ENCODE results near the gene OR14I1. TPM values are rescaled to one million over a fixed set of nuclear protein-coding genes. Genes with fewer than 3 reads are reported as not detected.

Gene OR14I1
- total and polyA plus RNA-seq, 9 of the 15 experiments (the other 6 are each of a cell fraction or from before 2014, with no cell fraction given), result not detected

DNA sequence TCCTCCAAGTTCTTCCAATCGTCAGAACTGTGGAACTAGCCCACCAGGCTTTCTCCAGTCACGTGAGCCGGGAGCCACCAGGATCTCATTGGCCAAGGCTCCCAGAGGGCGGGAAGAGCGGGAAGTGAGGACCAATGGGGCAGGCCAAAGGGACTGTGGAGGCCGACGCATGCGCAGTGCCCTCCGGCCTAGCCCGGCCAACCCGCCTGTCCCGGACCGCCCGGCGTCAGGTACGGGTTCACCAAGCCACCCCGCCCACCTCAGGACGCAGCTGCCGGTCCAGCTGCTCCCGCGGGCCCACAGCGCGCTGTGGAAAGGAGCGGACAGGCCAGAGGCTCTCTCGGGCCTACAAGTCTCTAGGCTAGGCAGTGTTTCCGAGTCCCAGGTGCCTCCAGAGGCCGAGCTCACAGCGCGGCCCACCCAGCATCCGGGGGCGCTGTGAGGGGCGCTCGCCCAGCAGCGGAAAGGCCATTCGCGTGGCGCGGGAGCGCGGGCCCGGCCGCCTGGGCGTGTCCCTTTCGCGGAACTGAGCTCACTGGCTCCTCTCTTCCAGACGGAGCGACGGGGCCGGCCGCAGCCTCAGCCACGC, 10.9 kb downstream of the OR14I1 start (continued):
- TF ChIP-seq, protein P1, sequence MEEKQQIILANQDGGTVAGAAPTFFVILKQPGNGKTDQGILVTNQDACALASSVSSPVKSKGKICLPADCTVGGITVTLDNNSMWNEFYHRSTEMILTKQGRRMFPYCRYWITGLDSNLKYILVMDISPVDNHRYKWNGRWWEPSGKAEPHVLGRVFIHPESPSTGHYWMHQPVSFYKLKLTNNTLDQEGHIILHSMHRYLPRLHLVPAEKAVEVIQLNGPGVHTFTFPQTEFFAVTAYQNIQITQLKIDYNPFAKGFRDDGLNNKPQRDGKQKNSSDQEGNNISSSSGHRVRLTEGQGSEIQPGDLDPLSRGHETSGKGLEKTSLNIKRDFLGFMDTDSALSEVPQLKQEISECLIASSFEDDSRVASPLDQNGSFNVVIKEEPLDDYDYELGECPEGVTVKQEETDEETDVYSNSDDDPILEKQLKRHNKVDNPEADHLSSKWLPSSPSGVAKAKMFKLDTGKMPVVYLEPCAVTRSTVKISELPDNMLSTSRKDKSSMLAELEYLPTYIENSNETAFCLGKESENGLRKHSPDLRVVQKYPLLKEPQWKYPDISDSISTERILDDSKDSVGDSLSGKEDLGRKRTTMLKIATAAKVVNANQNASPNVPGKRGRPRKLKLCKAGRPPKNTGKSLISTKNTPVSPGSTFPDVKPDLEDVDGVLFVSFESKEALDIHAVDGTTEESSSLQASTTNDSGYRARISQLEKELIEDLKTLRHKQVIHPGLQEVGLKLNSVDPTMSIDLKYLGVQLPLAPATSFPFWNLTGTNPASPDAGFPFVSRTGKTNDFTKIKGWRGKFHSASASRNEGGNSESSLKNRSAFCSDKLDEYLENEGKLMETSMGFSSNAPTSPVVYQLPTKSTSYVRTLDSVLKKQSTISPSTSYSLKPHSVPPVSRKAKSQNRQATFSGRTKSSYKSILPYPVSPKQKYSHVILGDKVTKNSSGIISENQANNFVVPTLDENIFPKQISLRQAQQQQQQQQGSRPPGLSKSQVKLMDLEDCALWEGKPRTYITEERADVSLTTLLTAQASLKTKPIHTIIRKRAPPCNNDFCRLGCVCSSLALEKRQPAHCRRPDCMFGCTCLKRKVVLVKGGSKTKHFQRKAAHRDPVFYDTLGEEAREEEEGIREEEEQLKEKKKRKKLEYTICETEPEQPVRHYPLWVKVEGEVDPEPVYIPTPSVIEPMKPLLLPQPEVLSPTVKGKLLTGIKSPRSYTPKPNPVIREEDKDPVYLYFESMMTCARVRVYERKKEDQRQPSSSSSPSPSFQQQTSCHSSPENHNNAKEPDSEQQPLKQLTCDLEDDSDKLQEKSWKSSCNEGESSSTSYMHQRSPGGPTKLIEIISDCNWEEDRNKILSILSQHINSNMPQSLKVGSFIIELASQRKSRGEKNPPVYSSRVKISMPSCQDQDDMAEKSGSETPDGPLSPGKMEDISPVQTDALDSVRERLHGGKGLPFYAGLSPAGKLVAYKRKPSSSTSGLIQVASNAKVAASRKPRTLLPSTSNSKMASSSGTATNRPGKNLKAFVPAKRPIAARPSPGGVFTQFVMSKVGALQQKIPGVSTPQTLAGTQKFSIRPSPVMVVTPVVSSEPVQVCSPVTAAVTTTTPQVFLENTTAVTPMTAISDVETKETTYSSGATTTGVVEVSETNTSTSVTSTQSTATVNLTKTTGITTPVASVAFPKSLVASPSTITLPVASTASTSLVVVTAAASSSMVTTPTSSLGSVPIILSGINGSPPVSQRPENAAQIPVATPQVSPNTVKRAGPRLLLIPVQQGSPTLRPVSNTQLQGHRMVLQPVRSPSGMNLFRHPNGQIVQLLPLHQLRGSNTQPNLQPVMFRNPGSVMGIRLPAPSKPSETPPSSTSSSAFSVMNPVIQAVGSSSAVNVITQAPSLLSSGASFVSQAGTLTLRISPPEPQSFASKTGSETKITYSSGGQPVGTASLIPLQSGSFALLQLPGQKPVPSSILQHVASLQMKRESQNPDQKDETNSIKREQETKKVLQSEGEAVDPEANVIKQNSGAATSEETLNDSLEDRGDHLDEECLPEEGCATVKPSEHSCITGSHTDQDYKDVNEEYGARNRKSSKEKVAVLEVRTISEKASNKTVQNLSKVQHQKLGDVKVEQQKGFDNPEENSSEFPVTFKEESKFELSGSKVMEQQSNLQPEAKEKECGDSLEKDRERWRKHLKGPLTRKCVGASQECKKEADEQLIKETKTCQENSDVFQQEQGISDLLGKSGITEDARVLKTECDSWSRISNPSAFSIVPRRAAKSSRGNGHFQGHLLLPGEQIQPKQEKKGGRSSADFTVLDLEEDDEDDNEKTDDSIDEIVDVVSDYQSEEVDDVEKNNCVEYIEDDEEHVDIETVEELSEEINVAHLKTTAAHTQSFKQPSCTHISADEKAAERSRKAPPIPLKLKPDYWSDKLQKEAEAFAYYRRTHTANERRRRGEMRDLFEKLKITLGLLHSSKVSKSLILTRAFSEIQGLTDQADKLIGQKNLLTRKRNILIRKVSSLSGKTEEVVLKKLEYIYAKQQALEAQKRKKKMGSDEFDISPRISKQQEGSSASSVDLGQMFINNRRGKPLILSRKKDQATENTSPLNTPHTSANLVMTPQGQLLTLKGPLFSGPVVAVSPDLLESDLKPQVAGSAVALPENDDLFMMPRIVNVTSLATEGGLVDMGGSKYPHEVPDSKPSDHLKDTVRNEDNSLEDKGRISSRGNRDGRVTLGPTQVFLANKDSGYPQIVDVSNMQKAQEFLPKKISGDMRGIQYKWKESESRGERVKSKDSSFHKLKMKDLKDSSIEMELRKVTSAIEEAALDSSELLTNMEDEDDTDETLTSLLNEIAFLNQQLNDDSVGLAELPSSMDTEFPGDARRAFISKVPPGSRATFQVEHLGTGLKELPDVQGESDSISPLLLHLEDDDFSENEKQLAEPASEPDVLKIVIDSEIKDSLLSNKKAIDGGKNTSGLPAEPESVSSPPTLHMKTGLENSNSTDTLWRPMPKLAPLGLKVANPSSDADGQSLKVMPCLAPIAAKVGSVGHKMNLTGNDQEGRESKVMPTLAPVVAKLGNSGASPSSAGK (IDR thresholded peaks at IDR 0.05), result peak; percentile 96
- TF ChIP-seq TOE1 (IDR thresholded peaks at IDR 0.05; ENCODE audit: borderline replicate concordance), result peak; percentile 63; the same call in 1 of the 2 replicates
- TF ChIP-seq TOE1 (CRISPR knock-in tag; IDR thresholded peaks at IDR 0.05; ENCODE audit: borderline replicate concordance, low read depth), result 0 out of 2 replicates have a peak, but pooled peaks have one; percentile 76
- TF ChIP-seq, protein P2, sequence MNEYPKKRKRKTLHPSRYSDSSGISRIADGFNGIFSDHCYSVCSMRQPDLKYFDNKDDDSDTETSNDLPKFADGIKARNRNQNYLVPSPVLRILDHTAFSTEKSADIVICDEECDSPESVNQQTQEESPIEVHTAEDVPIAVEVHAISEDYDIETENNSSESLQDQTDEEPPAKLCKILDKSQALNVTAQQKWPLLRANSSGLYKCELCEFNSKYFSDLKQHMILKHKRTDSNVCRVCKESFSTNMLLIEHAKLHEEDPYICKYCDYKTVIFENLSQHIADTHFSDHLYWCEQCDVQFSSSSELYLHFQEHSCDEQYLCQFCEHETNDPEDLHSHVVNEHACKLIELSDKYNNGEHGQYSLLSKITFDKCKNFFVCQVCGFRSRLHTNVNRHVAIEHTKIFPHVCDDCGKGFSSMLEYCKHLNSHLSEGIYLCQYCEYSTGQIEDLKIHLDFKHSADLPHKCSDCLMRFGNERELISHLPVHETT (CRISPR knock-in tag; conservative IDR thresholded peaks at IDR 0.05 in 1 of 2, IDR thresholded peaks at IDR 0.05 in 1 of 2), result 0 out of 4 replicates have a peak, but pooled peaks of 1 of the 2 experiments have one; percentile 28
- TF ChIP-seq KLF1 (tag; IDR thresholded peaks at IDR 0.05), result 0 out of 2 replicates have a peak, but pooled peaks have one; percentile 38
- TF ChIP-seq L3MBTL2 (IDR thresholded peaks at IDR 0.05), result peak; percentile 94
